ENCODE measurements around the gene MGAT3.

GRCh38 chr22:39431821-39432251 is 25.0 kb upstream of the MGAT3 start:
- TF ChIP-seq CTCF (IDR thresholded peaks at IDR 0.05) (no peak), EZH2 (IDR thresholded peaks at IDR 0.05; ENCODE audit: borderline replicate concordance, insufficient read depth, low read depth, low read length, poor library complexity, severe bottlenecking) (no peak)
